Prostate gland (tissue), 2 donors: Measurements from ENCODE around the gene SLC9A7.

ENCODE experiments used
- POLR2A ChIP-seq: fragments of 450-650 bp; IDR thresholded peaks from one replicate; pipeline ENCODE4 v1.6.1; 2016; ENCODE audit warnings: antibody characterized with exemption, mild to moderate bottlenecking
- TF ChIP-seq, protein P1 (sequence below), 4 experiments: fragments of 200-600 bp in 2 of 4; fragments of 450-650 bp in 2 of 4; sonication (generic) in 2 of 4; IDR thresholded peaks; 1 replicate in 3 of 4; 2 replicates in 1 of 4; pipeline ENCODE4 v1.5.1; 2016 to 2019; ENCODE audit warnings: antibody characterized with exemption in 4 of 4, mild to moderate bottlenecking in 2 of 4, moderate library complexity in 2 of 4

DNA sequence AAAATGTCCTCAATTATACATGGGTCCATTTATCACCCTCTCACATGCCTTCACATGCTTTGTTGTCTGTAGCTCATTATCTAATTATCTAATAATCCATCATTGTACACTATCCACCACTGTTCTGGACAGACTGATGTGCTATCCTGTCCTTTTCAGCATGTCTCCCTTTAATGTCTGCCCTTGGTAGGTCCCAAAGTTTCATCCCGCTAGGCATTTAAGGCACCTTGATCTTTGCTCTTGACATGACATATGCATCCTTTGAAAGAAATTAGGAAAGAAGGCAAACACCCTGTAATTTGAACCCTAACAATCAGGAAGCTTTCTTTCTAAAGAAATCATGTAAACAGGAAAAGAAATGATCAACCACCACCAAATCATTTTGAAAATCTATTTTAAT is 179.7 kb downstream of the SLC9A7 start:
- TF ChIP-seq, protein P1, sequence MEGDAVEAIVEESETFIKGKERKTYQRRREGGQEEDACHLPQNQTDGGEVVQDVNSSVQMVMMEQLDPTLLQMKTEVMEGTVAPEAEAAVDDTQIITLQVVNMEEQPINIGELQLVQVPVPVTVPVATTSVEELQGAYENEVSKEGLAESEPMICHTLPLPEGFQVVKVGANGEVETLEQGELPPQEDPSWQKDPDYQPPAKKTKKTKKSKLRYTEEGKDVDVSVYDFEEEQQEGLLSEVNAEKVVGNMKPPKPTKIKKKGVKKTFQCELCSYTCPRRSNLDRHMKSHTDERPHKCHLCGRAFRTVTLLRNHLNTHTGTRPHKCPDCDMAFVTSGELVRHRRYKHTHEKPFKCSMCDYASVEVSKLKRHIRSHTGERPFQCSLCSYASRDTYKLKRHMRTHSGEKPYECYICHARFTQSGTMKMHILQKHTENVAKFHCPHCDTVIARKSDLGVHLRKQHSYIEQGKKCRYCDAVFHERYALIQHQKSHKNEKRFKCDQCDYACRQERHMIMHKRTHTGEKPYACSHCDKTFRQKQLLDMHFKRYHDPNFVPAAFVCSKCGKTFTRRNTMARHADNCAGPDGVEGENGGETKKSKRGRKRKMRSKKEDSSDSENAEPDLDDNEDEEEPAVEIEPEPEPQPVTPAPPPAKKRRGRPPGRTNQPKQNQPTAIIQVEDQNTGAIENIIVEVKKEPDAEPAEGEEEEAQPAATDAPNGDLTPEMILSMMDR (IDR thresholded peaks at IDR 0.05) = no peak
- no peak for TF ChIP-seq POLR2A
